Mucosa of descending colon (tissue), 3 donors: ENCODE measurements around the gene ZNF346. TPM values are rescaled to one million over a fixed set of nuclear protein-coding genes. Genes with fewer than 3 reads are reported as not detected.

Source experiments
- ATAC-seq: fragments of 200-7000 bp; cut with Tn5 transposase; one replicate; pipeline ENCODE4 v1.9.1; 2020; ENCODE audit warnings: mild to moderate bottlenecking, moderate library complexity
- DNase-seq, 3 donors: peaks; one replicate each; pipeline ENCODE4 v3.0.0-alpha.2; 2020
- H3K36me3 ChIP-seq: fragments of 200-600 bp; one replicate; pipeline ENCODE4 v1.8.0; 2021; ENCODE audit warnings: low read depth, mild to moderate bottlenecking
- H3K4me1 ChIP-seq: fragments of 200-600 bp; one replicate; pipeline ENCODE4 v1.8.0; 2021; ENCODE audit warnings: low read depth, mild to moderate bottlenecking
- H3K4me3 ChIP-seq: fragments of 200-600 bp; one replicate; pipeline ENCODE4 v1.8.0; 2021; ENCODE audit warnings: mild to moderate bottlenecking
- H3K9me3 ChIP-seq: fragments of 200-600 bp; one replicate; pipeline ENCODE4 v1.8.0; 2021; ENCODE audit warnings: mild to moderate bottlenecking
- intact Hi-C, 2 donors: fragments of 100-400 bp; cut with DNase I in 1 of 2; cut with micrococcal nuclease in 1 of 2; formaldehyde crosslinking; loops; one replicate each; pipeline versions ENCODE4 v1.11.0 to v1.11.1; 2022; cut with DNase I, micrococcal nuclease
- total RNA-seq, 3 donors: library from RNA; stranded (reverse); fragmentation: NEBNext Ultra II Directional in 2 of 3; extraction: Animal tissue kit (Norgen Biotek cat#: 25700) in 2 of 3; gene quantifications; one replicate each; pipeline versions ENCODE4 v1.2.1 to v1.2.4, GENCODE V29; 2021 to 2023
- TF ChIP-seq, protein P1 (sequence below): fragments of 200-600 bp; IDR thresholded peaks from one replicate; pipeline ENCODE4 v1.8.0; 2022; ENCODE audit warnings: antibody characterized with exemption, mild to moderate bottlenecking
- donor health status: DM: no; HTN: no; CAD: no; lungs with moderate emphysema.
- donor health status: DM: no; HTN: no; CAD: no.
- donor health status: DM: no; HTN: yes; CAD: no.

The ZNF346 gene
- total RNA-seq, 3 donors from 2014 or later, result 15.7 to 17.9 (median 16.7) TPM

DNA sequence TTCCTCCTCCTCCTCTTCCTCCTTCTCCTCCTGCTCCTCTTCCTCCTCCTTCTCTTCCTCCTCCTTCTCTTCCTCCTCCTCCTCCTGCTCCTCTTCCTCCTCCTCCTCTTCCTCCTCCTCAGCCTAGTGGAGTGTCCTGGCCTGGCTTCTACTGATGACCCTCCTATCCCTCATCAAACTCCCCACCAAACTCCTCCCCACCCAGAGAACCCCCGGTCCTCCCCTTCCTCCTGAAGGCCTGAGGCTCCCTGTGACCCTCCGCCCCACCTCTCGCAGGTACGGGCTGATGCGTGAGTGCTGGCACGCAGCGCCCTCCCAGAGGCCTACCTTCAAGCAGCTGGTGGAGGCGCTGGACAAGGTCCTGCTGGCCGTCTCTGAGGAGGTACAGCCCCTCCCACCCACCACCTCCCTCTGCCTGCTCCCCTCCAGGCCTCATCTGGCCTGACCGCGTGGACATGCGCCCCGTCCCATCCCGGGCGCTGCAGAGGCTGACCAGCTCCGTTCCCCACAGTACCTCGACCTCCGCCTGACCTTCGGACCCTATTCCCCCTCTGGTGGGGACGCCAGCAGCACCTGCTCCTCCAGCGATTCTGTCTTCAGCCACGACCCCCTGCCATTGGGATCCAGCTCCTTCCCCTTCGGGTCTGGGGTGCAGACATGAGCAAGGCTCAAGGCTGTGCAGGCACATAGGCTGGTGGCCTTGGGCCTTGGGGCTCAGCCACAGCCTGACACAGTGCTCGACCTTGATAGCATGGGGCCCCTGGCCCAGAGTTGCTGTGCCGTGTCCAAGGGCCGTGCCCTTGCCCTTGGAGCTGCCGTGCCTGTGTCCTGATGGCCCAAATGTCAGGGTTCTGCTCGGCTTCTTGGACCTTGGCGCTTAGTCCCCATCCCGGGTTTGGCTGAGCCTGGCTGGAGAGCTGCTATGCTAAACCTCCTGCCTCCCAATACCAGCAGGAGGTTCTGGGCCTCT is 74.8 kb downstream of the ZNF346 start:
- peaks cover 20% of the 10 kb centered on the region for H3K4me1 ChIP-seq
- intact Hi-C loops, result no loop called here
- no peak for ATAC-seq
- H3K9me3 ChIP-seq, result no peaks in the 10 kb centered on the region
- no peak for DNase-seq
- no peak overlapping the region for H3K4me3 ChIP-seq
- H3K36me3 ChIP-seq, result no peaks in the 10 kb centered on the region
- TF ChIP-seq, protein P1, sequence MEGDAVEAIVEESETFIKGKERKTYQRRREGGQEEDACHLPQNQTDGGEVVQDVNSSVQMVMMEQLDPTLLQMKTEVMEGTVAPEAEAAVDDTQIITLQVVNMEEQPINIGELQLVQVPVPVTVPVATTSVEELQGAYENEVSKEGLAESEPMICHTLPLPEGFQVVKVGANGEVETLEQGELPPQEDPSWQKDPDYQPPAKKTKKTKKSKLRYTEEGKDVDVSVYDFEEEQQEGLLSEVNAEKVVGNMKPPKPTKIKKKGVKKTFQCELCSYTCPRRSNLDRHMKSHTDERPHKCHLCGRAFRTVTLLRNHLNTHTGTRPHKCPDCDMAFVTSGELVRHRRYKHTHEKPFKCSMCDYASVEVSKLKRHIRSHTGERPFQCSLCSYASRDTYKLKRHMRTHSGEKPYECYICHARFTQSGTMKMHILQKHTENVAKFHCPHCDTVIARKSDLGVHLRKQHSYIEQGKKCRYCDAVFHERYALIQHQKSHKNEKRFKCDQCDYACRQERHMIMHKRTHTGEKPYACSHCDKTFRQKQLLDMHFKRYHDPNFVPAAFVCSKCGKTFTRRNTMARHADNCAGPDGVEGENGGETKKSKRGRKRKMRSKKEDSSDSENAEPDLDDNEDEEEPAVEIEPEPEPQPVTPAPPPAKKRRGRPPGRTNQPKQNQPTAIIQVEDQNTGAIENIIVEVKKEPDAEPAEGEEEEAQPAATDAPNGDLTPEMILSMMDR, result no peak

DNA sequence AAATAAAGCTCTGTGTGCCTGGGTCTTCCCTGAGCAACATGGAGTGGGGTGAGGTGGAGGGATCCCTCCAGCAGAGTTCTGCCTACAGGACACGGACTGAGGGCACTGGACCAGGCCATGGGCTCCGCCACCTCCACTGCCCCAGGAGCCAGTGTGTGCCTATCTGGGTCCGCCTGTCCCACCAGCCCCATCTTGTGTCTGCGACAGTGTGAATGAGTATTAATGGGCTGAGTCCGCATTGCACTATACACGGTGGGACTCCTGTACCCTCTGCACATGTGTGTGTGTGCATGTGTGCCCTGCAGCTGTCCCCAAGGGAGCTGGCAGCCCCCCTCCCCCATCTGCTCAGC is 75.6 kb downstream of the ZNF346 start:
- H3K9me3 ChIP-seq, result no peaks in the 10 kb centered on the region
- ATAC-seq, result no peak
- TF ChIP-seq, protein P1, result no peak
- no peaks in the 10 kb centered on the region for H3K36me3 ChIP-seq
- intact Hi-C loops, result no loop called here
- H3K4me3 ChIP-seq, result no peak overlapping the region
- peaks cover 20% of the 10 kb centered on the region for H3K4me1 ChIP-seq
- DNase-seq, result no peak

DNA sequence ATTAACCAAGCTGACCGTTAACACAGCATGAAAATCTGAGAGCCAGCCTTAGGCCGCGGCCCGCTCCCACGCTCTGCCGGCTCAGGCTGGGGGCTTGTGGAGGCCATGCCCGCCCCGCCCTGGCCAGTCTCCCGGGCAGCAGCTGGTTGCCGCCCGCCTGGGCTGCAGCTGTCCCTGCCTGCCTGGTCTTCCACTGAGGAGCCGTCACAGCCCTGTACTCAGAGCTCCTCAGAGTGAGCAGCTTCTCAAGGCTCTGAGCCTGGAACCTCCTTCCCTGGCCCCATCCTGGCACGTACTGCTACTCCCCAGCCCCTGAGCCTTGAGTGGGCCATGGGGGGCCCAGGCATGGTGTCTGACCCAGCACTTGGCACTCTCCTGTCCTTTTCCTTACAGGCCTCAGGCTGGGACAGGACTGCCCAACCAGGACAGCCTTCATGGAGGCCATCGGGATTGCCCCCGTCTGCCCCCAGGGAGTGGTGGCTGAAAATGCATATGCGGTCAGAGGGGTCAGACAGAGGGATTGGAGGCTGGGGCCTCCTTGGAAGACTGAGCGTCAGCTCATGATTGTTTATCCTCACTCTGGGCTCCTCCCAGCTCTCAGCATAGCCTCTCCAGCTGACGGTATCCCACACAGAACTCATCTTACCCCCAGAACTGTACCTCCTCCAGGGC is 76.1 kb downstream of the ZNF346 start:
- H3K9me3 ChIP-seq, result no peaks in the 10 kb centered on the region
- TF ChIP-seq, protein P1, result no peak
- peak; percentile 61 for ATAC-seq
- H3K4me3 ChIP-seq, result no peak overlapping the region
- no peaks in the 10 kb centered on the region for H3K36me3 ChIP-seq
- peak in 2 of 3 donors; percentile 44 to 67 for DNase-seq
- intact Hi-C loops, result no loop called here
- peaks cover 20% of the 10 kb centered on the region for H3K4me1 ChIP-seq

DNA sequence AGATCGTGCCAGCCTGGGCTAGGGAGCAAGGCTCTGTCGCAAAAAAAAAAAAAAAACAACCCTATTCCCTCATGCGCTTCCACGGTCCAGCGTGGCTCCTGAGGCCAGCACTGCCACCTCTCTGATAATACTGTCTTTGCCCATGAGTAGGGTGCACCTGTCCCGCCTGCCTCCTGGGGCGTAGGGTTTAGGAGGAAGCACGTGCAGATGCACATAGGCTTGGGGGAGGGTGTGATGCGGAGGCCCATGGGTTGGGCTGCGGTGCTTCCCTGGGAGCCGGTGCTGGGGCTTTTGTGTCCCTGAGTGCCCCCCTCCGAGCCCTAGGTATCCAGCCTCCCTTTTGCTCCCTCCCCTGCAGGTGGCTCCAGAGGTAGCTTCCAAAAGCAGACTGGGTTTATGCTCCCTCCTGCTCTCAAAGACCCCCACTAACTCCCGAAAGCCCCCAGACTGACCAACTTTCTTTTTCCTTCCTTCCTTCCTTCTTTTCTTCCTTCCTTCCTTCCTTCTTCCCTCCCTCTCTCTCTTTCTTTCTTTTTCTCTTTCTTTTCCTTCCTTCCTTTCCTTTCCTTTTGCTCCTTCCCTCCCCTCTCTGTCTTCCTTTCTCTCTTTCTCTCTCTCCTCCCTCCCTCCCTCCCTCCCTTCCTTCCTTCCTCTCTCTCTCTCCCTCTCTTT is 77.1 kb downstream of the ZNF346 start:
- TF ChIP-seq, protein P1, result no peak
- Histone ChIP-seq H3K4me1 (peaks cover 20% of the 10 kb centered on the region), H3K36me3 (no peaks in the 10 kb centered on the region), H3K9me3 (no peaks in the 10 kb centered on the region), H3K4me3 (no peak overlapping the region)
- ATAC-seq, result peak; percentile 71
- intact Hi-C loops, result no loop called here
- DNase-seq, result peak in 2 of 3 donors; percentile 50 to 64

DNA sequence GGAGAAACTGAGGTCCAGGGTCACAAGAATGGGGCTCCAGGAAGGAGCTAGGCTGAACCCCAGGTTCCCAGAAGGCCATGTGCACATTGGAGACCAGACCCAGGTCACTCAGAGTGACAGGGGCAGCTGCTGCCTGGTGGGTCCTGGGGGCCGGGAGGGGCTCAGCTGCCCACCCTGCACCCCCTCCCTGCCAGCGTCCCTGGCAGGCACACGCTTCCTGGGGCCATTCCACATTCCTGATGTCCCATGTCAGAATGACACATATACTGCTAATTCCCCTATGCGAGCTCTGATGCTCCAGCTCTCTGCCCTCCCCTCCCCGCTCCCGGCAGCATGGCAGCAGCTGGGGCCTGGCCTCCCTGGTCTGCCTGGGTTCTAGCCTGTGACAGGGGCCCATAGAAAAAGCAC is 78.2 kb downstream of the ZNF346 start:
- ATAC-seq (no peak), DNase-seq (no peak)
- H3K36me3 ChIP-seq, result no peaks in the 10 kb centered on the region
- no peaks in the 10 kb centered on the region for H3K9me3 ChIP-seq
- no peak overlapping the region for H3K4me3 ChIP-seq
- intact Hi-C loops, result no loop called here
- peaks cover 20% of the 10 kb centered on the region for H3K4me1 ChIP-seq
- TF ChIP-seq, protein P1, result no peak
